T1000 (cell line): Measurements from ENCODE around the gene CCDC93.

Source experiments
- DNase-seq: peaks from one replicate; lab custom pipeline; 2025; ENCODE audit warnings: mixed read lengths; lab: John Stamatoyannopoulos, UW

CCDC93 gene

GRCh38 chr2:117989854-117990438 lies 23.9 kb downstream of the CCDC93 start:
- DNase-seq: no peak

DNA sequence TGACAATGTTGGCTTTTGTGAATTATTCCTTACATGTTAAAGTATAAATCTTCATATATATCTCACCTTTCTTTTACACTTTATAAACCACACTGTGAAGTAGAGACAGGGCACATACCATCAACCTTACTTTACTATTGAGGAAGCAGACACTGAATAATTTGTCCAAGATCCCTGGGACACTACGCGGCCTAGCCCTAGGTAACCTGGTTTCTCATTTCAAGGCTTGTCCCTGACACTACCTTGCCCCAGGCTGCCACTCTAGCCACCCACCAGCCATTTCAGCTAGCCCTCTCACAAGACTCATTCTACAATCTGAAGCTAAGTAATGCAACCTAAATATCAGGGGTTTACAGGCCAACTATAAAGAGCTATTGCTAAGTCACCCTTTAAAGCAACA lies 26.7 kb downstream of the CCDC93 start:
- no peak for DNase-seq

DNA sequence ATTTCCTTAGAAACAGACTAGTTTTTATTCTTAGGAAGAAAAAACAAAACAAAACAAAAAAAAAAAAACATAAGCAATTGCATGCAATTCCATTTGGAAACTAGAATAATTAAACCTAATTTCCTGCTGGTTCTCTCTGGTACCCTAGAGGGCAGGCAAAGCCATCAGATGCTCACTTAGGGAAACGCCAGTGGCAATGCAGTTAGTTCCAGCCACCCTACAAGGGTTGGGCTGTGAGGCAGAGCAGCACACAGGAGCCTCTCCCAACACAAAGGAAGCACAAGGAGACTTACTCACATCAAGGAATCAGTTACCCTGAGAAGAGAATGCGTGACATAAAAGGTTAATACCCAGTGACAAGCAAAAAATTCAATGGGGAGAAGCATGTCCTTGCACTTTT lies 28.8 kb downstream of the CCDC93 start:
- DNase-seq: no peak

DNA sequence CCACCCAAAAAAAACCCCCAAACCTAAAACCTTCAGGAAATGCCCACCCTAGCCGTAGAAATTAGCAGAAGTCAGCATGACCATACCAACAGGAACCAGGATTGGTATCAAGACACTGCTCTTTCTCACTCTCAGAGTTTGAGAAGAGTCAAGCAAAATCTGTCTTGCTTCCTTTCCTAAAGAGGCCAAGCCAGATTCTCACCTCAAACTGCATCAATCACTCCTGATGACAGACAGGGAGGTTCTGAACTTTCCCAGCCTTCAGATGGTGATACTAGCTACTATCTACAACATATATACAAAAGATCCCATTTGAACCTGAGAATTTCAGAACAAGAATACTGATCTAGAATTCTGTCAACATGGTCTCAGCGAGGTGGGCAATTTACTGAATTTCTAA lies 29.7 kb downstream of the CCDC93 start:
- DNase-seq: no peak

- no peak for DNase-seq
Measured at GRCh38 chr2:117983040-117983439, 30.8 kb downstream of the CCDC93 start.

- DNase-seq: no peak
Measured at GRCh38 chr2:117982376-117983033, 31.4 kb downstream of the CCDC93 start.

DNA sequence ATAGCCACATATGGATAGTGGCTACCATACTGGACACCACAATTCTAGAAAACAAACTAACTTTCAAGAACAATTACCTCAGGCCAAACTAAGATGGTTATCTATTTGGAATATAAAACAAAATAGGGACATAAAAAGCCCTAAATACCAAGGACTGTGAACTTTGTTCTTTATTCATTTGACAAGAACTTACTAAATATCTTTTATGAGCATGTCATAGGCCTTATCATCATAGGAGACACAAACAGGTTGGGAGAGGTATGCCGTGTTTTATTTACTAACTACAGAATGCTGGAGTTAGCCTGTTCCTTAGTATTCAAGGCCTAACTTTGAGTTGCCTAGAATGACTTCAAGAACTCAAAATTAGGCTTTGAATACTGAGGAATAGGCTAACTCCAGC lies 32.1 kb downstream of the CCDC93 start:
- no peak for DNase-seq

GRCh38 chr2:117980783-117981676 lies 32.8 kb downstream of the CCDC93 start:
- no peak for DNase-seq

DNA sequence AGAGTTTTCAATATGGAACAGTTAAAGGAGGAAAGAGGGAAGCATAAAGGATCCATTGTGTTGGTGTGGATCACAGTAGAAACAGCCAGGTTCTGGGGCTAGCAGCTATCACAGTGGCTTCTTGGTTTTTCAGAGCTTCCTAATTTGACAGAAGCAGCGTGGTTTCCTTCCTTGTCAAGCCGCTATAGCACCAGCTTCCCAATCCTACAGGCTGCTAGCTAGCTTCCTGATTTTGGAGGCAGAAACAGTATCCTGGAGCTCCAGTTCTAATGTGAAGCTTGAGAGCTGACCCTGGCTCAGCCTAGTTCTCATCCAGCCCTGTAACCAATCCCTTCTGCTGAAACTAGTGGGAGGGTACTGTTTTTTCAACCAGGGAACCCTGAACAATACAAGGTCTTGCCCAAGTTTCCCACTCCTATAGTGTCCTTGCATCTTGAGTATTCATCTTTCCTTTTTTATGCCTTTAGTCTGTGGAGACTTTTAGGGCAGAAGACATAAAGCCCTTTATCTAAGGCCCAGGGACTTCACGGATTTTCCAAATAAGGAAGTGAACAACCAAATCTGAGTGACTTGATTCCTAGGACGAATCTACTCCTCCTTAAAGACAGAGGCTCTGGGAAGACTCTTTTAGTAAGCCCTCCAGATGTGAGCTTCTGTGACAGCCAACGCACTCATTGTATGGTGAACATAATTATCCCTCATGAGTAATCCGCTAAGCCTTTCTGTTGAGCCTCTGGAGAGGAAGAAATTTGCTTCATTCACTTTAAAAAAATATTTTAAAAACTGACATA lies 33.8 kb downstream of the CCDC93 start:
- no peak for DNase-seq

GRCh38 chr2:117977696-117978095 lies 36.2 kb downstream of the CCDC93 start:
- DNase-seq: no peak

- no peak for DNase-seq
Measured at GRCh38 chr2:117976581-117976980, 37.3 kb downstream of the CCDC93 start.

GRCh38 chr2:117973498-117974082 lies 40.3 kb downstream of the CCDC93 start:
- no peak for DNase-seq

DNA sequence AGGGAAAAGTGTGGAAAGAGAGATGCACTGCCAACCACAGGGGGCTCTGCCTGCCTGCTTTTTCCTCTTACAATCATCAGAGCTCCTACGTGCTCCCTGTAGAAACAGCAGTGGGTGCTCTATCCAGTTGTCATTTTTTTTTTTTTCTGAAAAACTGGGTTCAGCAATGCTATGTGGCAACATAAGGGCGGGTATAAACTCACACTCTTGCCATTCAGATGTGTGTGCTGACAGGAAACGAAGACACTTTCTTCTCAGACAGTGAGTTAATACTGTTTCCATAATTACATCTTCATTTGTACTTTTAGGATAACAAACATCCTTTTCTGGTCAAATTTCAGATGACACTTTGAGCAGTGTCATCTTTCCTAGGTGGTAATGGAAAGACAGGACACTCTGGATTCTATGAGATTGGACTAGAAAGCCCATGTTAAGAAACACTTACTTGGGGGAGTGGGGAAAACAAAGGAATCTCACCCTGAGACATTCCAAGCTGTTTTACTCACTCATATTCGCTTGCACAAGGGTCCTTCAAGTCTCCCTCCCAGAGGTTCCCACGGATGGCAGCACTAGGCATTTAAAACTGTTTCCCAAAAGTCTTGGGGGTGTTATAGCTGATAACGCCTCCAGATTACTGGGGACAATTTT lies 41.3 kb downstream of the CCDC93 start:
- DNase-seq: no peak

DNA sequence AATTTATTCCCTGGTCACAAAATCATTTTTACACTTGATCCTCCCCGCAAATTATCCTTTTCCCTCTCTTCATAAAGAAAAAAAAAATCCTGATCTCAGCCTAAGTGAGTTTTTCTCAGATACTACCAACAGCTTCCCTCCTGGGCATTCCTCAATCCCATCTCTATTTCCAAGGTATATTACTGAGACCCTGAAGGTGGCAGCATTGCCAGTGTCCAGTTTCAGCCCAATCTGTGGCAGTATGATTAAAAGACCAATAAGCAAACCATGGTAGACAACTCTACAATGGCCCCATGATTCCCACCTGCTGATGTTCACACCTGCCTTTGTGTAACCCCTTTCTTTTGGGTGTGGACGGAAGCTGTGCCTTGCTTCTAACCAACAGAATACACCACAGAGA lies 45.1 kb downstream of the CCDC93 start:
- DNase-seq: no peak

GRCh38 chr2:117967977-117968718 lies 45.7 kb downstream of the CCDC93 start:
- DNase-seq: no peak

DNA sequence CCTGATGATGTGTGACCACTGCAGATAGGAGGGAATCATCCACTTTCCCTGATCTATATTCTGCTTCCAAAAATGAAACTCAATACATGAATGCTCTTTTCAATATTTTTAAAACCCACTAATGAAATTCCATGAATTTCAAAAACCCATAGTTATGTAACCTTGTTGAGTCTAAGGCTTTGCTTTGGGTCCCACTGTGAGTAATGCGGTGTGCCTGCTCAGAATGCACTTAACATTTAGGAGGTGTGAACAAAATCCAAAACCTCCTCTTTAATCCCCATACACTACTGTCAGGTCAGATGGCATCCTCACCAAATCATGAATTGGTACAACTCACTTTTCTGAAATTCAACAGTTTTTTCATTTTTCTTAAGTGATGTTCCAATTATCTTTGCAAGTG lies 50.4 kb downstream of the CCDC93 start:
- DNase-seq: no peak

- DNase-seq: no peak
Measured at GRCh38 chr2:117961201-117961600, 52.7 kb downstream of the CCDC93 start.

GRCh38 chr2:117960231-117960630 lies 53.6 kb downstream of the CCDC93 start:
- DNase-seq: no peak

- no peak for DNase-seq
Measured at GRCh38 chr2:117958186-117958585, 55.7 kb downstream of the CCDC93 start.

DNA sequence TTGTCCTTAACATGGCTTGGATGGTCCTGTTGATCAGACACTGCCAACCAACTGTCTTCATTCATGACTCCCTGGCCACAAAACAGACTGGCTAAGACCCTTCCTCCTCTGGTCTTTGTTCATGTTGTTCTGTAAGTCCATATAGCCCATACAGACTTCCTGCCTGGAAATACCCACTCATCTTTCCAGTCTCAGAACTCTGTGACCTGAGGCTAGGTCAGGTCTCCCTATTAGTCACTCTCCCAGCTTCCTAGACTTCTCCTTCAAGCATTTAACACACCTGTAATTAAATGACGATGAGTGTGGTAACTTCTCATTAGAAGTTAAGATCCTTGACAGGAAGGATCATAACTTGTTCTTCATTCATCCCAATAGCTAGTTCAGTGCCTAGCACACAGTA lies 56.3 kb downstream of the CCDC93 start:
- no peak for DNase-seq
